Activated T-cell treated with anti-CD3 and anti-CD28 coated beads, Interleukin-2, amount 50 U/mL, for 4 hours (primary cell): ENCODE results near the gene AGFG2. TPM values are rescaled to one million over a fixed set of nuclear protein-coding genes. Genes with fewer than 3 reads are reported as not detected.
"Not testable (repeated sequence)": the region's sequence is repeated elsewhere in the genome, so short reads cannot be mapped to it uniquely, and the experiment has no call there.

ENCODE experiments used
- ATAC-seq, 2 donors: fragments of 200-7000 bp; cut with Tn5 transposase; one replicate each; pipeline ENCODE4 v1.10.0; 2021
- DNase-seq: peaks from one replicate; pipeline ENCODE4 v3.0.0-alpha.2; 2020
- H3K27me3 Mint-ChIP-seq: one replicate; pipeline ENCODE4 v1.8.0; 2021; ENCODE audit warnings: low read depth, mixed read lengths
- H3K36me3 Mint-ChIP-seq: one replicate; pipeline ENCODE4 v1.8.0; 2022; ENCODE audit warnings: mixed read lengths; ENCODE audit not compliant: insufficient read depth
- H3K4me1 Mint-ChIP-seq: one replicate; pipeline ENCODE4 v1.8.0; 2021; ENCODE audit warnings: low read depth, mixed read lengths
- H3K4me3 Mint-ChIP-seq: one replicate; pipeline ENCODE4 v1.8.0; 2021; ENCODE audit warnings: mild to moderate bottlenecking, moderate library complexity, mixed read lengths
- H3K9me3 Mint-ChIP-seq: one replicate; pipeline ENCODE4 v1.8.0; 2021; ENCODE audit warnings: mixed read lengths
- total RNA-seq, 3 donors: library from RNA; stranded (reverse); gene quantifications; one replicate each; pipeline ENCODE4 v1.2.1, GENCODE V29; 2021

The AGFG2 gene
- 10 to 100 TPM; 58.6 to 72.0 (median 65.9) TPM for total RNA-seq

- DNase-seq = peak; percentile 100
- peak; percentile 94 to 97 for ATAC-seq
- Mint-ChIP-seq H3K9me3 (no peaks in the 10 kb centered on the region), H3K4me1 (peaks cover 48% of the 10 kb centered on the region), H3K4me3 (peak within 1 kb of the TSS; percentile 98), H3K36me3 (no peaks in the 10 kb centered on the region), H3K27me3 (no peaks in the 10 kb centered on the region)
Observed at GRCh38 chr7:100538654-100539435, at the start of gene AGFG2. TSS of gene AGFG2 (plus strand) at chr7:100539203. CDS start at chr7:100539347, 144 bp downstream.

GRCh38 chr7:100489824-100490223 lies 49.2 kb upstream of the AGFG2 start:
- Mint-ChIP-seq H3K4me3 (no peak overlapping the region), H3K9me3 (no peaks in the 10 kb centered on the region), H3K27me3 (no peaks in the 10 kb centered on the region), H3K4me1 (peaks cover 15% of the 10 kb centered on the region), H3K36me3 (no peaks in the 10 kb centered on the region)
- DNase-seq (no peak), ATAC-seq (no peak)

GRCh38 chr7:100490483-100491191 lies 48.4 kb upstream of the AGFG2 start:
- H3K27me3 Mint-ChIP-seq = no peaks in the 10 kb centered on the region
- no peaks in the 10 kb centered on the region for H3K9me3 Mint-ChIP-seq
- no peak overlapping the region for H3K4me3 Mint-ChIP-seq
- H3K4me1 Mint-ChIP-seq = peaks cover 16% of the 10 kb centered on the region
- no peak for DNase-seq
- ATAC-seq = no peak
- no peaks in the 10 kb centered on the region for H3K36me3 Mint-ChIP-seq

GRCh38 chr7:100491192-100491578 lies 47.8 kb upstream of the AGFG2 start:
- Mint-ChIP-seq H3K4me3 (no peak overlapping the region), H3K27me3 (no peaks in the 10 kb centered on the region), H3K4me1 (peaks cover 16% of the 10 kb centered on the region), H3K36me3 (no peaks in the 10 kb centered on the region), H3K9me3 (no peaks in the 10 kb centered on the region)
- no peak for ATAC-seq
- DNase-seq = no peak

- Mint-ChIP-seq H3K4me3 (peak overlapping the region; percentile 65), H3K36me3 (no peaks in the 10 kb centered on the region), H3K27me3 (no peaks in the 10 kb centered on the region), H3K4me1 (peaks cover 16% of the 10 kb centered on the region), H3K9me3 (no peaks in the 10 kb centered on the region)
- peak in 1 of 2 donors; percentile 8 for ATAC-seq
- no peak for DNase-seq
Observed at GRCh38 chr7:100492738-100493475, 46.1 kb upstream of the AGFG2 start.

GRCh38 chr7:100493476-100494264 lies 45.3 kb upstream of the AGFG2 start:
- DNase-seq = peak; percentile 52
- H3K4me1 Mint-ChIP-seq = peaks cover 16% of the 10 kb centered on the region
- H3K9me3 Mint-ChIP-seq = no peaks in the 10 kb centered on the region
- no peaks in the 10 kb centered on the region for H3K27me3 Mint-ChIP-seq
- peak; percentile 91 to 94 for ATAC-seq
- peak overlapping the region; percentile 65 for H3K4me3 Mint-ChIP-seq
- no peaks in the 10 kb centered on the region for H3K36me3 Mint-ChIP-seq

- Mint-ChIP-seq H3K9me3 (no peaks in the 10 kb centered on the region), H3K36me3 (no peaks in the 10 kb centered on the region), H3K4me1 (peaks cover 16% of the 10 kb centered on the region), H3K4me3 (no peak overlapping the region), H3K27me3 (no peaks in the 10 kb centered on the region)
- no peak for ATAC-seq
- no peak for DNase-seq
Observed at GRCh38 chr7:100496509-100496908, 42.5 kb upstream of the AGFG2 start.

- H3K4me3 Mint-ChIP-seq, H3K27me3 Mint-ChIP-seq, H3K36me3 Mint-ChIP-seq, ATAC-seq, H3K4me1 Mint-ChIP-seq, H3K9me3 Mint-ChIP-seq, DNase-seq: not testable (repeated sequence)
Observed at GRCh38 chr7:100500743-100501142, 38.3 kb upstream of the AGFG2 start.

- H3K4me1 Mint-ChIP-seq, DNase-seq, H3K9me3 Mint-ChIP-seq, H3K4me3 Mint-ChIP-seq, ATAC-seq, H3K36me3 Mint-ChIP-seq, H3K27me3 Mint-ChIP-seq: not testable (repeated sequence)
Observed at GRCh38 chr7:100504031-100504430, 35.0 kb upstream of the AGFG2 start.

GRCh38 chr7:100504887-100505611 lies 34.0 kb upstream of the AGFG2 start:
- no peaks in the 10 kb centered on the region for H3K4me1 Mint-ChIP-seq
- no peak for DNase-seq
- no peaks in the 10 kb centered on the region for H3K27me3 Mint-ChIP-seq
- H3K36me3 Mint-ChIP-seq = no peaks in the 10 kb centered on the region
- ATAC-seq = no peak
- H3K9me3 Mint-ChIP-seq = no peaks in the 10 kb centered on the region
- no peak overlapping the region for H3K4me3 Mint-ChIP-seq

- no peak for ATAC-seq
- H3K9me3 Mint-ChIP-seq = no peaks in the 10 kb centered on the region
- no peaks in the 10 kb centered on the region for H3K36me3 Mint-ChIP-seq
- no peaks in the 10 kb centered on the region for H3K27me3 Mint-ChIP-seq
- no peak for DNase-seq
- H3K4me1 Mint-ChIP-seq = no peaks in the 10 kb centered on the region
- H3K4me3 Mint-ChIP-seq = no peak overlapping the region
Observed at GRCh38 chr7:100506356-100506923, 32.6 kb upstream of the AGFG2 start.

- no peak for DNase-seq
- Mint-ChIP-seq H3K4me1 (peaks cover 1% of the 10 kb centered on the region), H3K9me3 (no peaks in the 10 kb centered on the region), H3K4me3 (no peak overlapping the region), H3K36me3 (no peaks in the 10 kb centered on the region), H3K27me3 (no peaks in the 10 kb centered on the region)
- no peak for ATAC-seq
Observed at GRCh38 chr7:100509231-100509630, 29.8 kb upstream of the AGFG2 start.
